PFSK-1 (cell line): ENCODE measurements around the gene WSCD2.

Experiments
- POLR2AphosphoS5 ChIP-seq: IDR thresholded peaks from 2 replicates; pipeline ENCODE4 v1.6.1; 2012; ENCODE audit warnings: low read depth, mild to moderate bottlenecking, control low read depth, low read length, moderate library complexity
- TF ChIP-seq, protein P1 (sequence below), 2 experiments: IDR thresholded peaks; 2 replicates each; pipeline versions ENCODE4 v1.6.1 to v1.8.0; 2011 to 2012; ENCODE audit warnings: low read depth in 2 of 2, low read length in 2 of 2, control low read depth in 1 of 2, inconsistent platforms in 1 of 2, mild to moderate bottlenecking in 1 of 2, moderate library complexity in 1 of 2; ENCODE audit not compliant: insufficient read depth in 1 of 2

DNA sequence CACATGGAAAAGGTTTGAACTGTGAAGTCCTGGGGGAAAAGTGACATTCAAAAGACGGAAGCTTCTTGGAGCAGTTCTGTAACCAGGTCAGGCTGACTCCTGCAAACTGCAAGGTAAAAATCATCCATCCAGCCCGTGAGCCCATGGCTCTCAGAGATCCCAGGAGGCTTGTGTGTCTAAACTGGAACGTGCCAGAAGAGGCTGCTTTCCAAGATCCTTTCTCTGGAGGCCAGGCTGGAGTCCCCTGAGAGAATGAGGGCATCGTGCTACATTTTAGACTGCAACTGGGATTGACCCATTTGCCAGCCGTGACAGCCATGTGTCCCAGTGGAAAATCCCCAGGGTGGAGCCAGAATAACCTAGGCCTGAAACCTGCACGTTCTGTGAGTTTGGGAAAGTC, 7.8 kb upstream of the WSCD2 start:
- TF ChIP-seq POLR2AphosphoS5, result no peak
- TF ChIP-seq, protein P1, sequence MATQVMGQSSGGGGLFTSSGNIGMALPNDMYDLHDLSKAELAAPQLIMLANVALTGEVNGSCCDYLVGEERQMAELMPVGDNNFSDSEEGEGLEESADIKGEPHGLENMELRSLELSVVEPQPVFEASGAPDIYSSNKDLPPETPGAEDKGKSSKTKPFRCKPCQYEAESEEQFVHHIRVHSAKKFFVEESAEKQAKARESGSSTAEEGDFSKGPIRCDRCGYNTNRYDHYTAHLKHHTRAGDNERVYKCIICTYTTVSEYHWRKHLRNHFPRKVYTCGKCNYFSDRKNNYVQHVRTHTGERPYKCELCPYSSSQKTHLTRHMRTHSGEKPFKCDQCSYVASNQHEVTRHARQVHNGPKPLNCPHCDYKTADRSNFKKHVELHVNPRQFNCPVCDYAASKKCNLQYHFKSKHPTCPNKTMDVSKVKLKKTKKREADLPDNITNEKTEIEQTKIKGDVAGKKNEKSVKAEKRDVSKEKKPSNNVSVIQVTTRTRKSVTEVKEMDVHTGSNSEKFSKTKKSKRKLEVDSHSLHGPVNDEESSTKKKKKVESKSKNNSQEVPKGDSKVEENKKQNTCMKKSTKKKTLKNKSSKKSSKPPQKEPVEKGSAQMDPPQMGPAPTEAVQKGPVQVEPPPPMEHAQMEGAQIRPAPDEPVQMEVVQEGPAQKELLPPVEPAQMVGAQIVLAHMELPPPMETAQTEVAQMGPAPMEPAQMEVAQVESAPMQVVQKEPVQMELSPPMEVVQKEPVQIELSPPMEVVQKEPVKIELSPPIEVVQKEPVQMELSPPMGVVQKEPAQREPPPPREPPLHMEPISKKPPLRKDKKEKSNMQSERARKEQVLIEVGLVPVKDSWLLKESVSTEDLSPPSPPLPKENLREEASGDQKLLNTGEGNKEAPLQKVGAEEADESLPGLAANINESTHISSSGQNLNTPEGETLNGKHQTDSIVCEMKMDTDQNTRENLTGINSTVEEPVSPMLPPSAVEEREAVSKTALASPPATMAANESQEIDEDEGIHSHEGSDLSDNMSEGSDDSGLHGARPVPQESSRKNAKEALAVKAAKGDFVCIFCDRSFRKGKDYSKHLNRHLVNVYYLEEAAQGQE (IDR thresholded peaks at IDR 0.05; ENCODE audit: insufficient read depth in 1 of 2, low read depth in 2 of 2, low read length in 2 of 2), result no peak
